Kidney (tissue), 14 donors: ENCODE results near the gene MYCBP2. TPM values are rescaled to one million over a fixed set of nuclear protein-coding genes. Genes with fewer than 3 reads are reported as not detected.

Experiments used
- DNase-seq, 5 donors: peaks; one replicate each; pipeline ENCODE4 v3.0.0-alpha.2; 2013 to 2020
- FAIRE-seq: peaks from 2 replicates; lab custom pipeline; 2012; peaks lifted over from hg19 to GRCh38; lab: Jason Lieb, UNC
- H3K27ac ChIP-seq, 2 donors: one replicate each; pipeline ENCODE4 v1.7.0; 2013; ENCODE audit warnings: low read depth in 2 of 2, low read length in 2 of 2, inconsistent platforms in 1 of 2
- H3K27me3 ChIP-seq: one replicate; pipeline ENCODE4 v1.7.1; 2013; ENCODE audit warnings: low read length, inconsistent platforms; ENCODE audit not compliant: control insufficient read depth, insufficient read depth
- H3K36me3 ChIP-seq, 3 donors: one replicate each; pipeline versions ENCODE4 v1.7.0 to v1.7.1; 2013; ENCODE audit warnings: low read length in 3 of 3, control low read depth in 1 of 3, inconsistent platforms in 1 of 3; ENCODE audit not compliant: insufficient read depth in 3 of 3, control insufficient read depth in 2 of 3
- H3K4me1 ChIP-seq, 3 donors: one replicate each; pipeline versions ENCODE4 v1.7.0 to v1.7.1; 2013; ENCODE audit warnings: low read length in 3 of 3, inconsistent platforms in 1 of 3, low read depth in 1 of 3; ENCODE audit not compliant: control insufficient read depth in 2 of 3, insufficient read depth in 2 of 3
- H3K4me3 ChIP-seq, 3 donors: one replicate each; pipeline versions ENCODE4 v1.7.0 to v1.8.1; 2013; ENCODE audit warnings: low read length in 3 of 3, control low read depth in 1 of 3, inconsistent platforms in 1 of 3
- H3K9ac ChIP-seq, 3 donors: one replicate each; pipeline versions ENCODE4 v1.7.0 to v1.7.1; 2013; ENCODE audit warnings: low read length in 3 of 3, control low read depth in 1 of 3, inconsistent platforms in 1 of 3
- H3K9me3 ChIP-seq, 3 donors: one replicate each; pipeline versions ENCODE4 v1.7.0 to v1.7.1; 2013; ENCODE audit warnings: low read length in 3 of 3, control low read depth in 1 of 3, inconsistent platforms in 1 of 3; ENCODE audit not compliant: control insufficient read depth in 2 of 3, insufficient read depth in 1 of 3
- intact Hi-C: fragments of 100-400 bp; cut with DNase I; formaldehyde crosslinking; loops from one replicate; pipeline ENCODE4 v1.11.1; 2022
- polyA plus RNA-seq: library from polyadenylated mRNA; stranded (reverse); fragments of 350-450 nt; fragmentation: Illumina TruSeq; extraction: RNeasy Lipid Tissue Mini Kit (QIAGEN cat#74804); gene quantifications from one replicate; pipeline ENCODE4 v1.2.3, GENCODE V29; 2014; ENCODE audit warnings: low read depth, low replicate concordance; ENCODE audit not compliant: insufficient read depth
- total RNA-seq: library from RNA; stranded (reverse); fragmentation: NEBNext Ultra II Directional; extraction: Animal tissue kit (Norgen Biotek cat#: 25700); gene quantifications from one replicate; pipeline ENCODE4 v1.2.1, GENCODE V29; 2021
- TF ChIP-seq, protein P1 (sequence below): IDR thresholded peaks from 3 replicates; pipeline ENCODE4 v1.5.1; 2012; ENCODE audit warnings: mild to moderate bottlenecking, moderate library complexity, borderline replicate concordance; ENCODE audit not compliant: insufficient read depth; ENCODE audit errors: extremely low read depth
- donor health status: control.
- donor health status: control.
- donor health status: control.
- donor health status: control.
- donor health status: control.
- donor health status: DM: yes; HTN: yes; CAD: no.
- donor health status: Normal renal cell carcinoma (clear cell type).

Gene MYCBP2
- total and polyA plus RNA-seq, 2 donors from 2014 or later, result 14.5 to 96.4 TPM

DNA sequence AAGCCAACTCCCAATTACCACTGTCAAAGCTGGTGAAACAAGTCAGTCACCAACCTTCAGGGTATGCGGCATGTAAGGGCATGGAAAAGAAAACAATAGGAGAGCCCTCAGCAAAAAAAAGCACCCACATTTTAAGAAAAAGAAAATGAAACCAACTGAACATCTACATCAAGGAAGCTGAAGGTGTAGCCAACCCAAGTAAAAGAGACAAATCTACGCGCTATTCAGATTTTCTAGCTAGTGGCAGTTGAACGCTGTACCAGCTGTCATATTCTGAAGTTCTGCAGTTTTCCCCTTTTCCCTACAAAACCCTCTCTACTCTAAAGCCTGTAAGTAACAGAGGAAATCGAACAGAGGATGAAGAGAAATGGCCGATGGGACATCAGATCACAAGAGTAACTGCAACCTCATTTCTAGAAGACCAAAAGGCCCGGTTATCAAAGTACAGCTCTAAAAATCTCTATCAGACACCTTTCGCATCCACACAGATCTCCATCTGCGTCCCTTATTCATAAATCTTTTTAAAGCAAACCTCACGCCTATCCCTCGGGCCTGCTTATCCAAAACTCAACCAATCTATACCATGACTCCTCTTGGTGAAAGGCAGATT, 1.4 kb downstream of the MYCBP2 start:
- Histone ChIP-seq H3K27me3 (no peaks in the 10 kb centered on the region), H3K9me3 (no peaks in the 10 kb centered on the region), H3K9ac (peak overlapping the region; percentile 61 to 83 (median 78)), H3K36me3 (no peaks in the 10 kb centered on the region), H3K4me3 (peak overlapping the region; percentile 76 to 92 (median 88)), H3K27ac (peak overlapping the region; percentile 68 to 84), H3K4me1 (peaks cover 0 to 21% (median 12%) of the 10 kb centered on the region in 3 donors)
- intact Hi-C loops, result no loop called here
- FAIRE-seq (no peak), DNase-seq (peak in 1 of 5 donors; percentile 40)
- TF ChIP-seq, protein P1, sequence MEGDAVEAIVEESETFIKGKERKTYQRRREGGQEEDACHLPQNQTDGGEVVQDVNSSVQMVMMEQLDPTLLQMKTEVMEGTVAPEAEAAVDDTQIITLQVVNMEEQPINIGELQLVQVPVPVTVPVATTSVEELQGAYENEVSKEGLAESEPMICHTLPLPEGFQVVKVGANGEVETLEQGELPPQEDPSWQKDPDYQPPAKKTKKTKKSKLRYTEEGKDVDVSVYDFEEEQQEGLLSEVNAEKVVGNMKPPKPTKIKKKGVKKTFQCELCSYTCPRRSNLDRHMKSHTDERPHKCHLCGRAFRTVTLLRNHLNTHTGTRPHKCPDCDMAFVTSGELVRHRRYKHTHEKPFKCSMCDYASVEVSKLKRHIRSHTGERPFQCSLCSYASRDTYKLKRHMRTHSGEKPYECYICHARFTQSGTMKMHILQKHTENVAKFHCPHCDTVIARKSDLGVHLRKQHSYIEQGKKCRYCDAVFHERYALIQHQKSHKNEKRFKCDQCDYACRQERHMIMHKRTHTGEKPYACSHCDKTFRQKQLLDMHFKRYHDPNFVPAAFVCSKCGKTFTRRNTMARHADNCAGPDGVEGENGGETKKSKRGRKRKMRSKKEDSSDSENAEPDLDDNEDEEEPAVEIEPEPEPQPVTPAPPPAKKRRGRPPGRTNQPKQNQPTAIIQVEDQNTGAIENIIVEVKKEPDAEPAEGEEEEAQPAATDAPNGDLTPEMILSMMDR, result no peak

DNA sequence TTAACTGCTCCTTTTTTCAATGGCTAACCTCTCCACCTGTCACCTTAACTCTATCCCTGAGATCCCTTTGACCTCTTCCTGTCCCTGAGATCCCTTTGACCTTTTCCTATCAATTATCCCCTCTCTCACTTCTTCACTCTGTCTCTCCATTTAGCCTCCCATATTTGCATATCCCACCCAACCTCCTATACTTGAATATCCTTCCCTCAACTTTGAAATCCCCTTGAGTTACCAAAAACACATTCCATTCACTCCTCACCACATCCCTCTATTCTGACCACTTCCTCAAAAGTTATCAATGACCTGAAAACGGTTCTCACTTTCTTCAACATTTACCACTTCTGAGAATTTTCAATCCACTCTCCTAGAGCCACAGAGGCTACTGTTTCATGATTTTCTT, 3.0 kb downstream of the MYCBP2 start:
- no peak for DNase-seq
- H3K4me1 ChIP-seq, result peaks cover 0 to 21% (median 13%) of the 10 kb centered on the region in 3 donors
- no peak overlapping the region for H3K9ac ChIP-seq
- no peaks in the 10 kb centered on the region for H3K9me3 ChIP-seq
- intact Hi-C loops, result no loop called here
- no peak overlapping the region for H3K27ac ChIP-seq
- no peaks in the 10 kb centered on the region for H3K27me3 ChIP-seq
- H3K36me3 ChIP-seq, result no peaks in the 10 kb centered on the region
- FAIRE-seq, result no peak
- TF ChIP-seq, protein P1, result no peak
- no peak overlapping the region for H3K4me3 ChIP-seq

DNA sequence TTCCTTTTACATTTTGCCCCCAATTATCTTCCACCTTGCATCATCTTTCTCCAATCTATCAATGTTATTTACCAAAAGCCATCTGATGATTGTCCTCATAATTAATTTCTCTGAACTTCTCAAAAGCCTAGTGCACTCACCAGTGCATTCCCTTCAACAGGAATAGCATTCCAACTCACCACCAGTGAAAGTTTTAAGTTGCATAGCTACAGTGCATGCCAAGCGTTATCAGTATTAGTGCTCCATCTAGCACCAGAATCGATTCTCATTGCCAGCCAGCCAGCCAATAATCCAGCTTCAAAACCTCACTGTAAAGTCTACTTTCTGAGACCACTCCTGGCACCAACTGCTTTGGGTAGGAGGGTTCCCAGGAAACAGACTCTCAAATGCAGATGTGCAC, 7.4 kb downstream of the MYCBP2 start:
- no peak overlapping the region for H3K9ac ChIP-seq
- H3K27me3 ChIP-seq, result no peaks in the 10 kb centered on the region
- no peak for FAIRE-seq
- TF ChIP-seq, protein P1, result no peak
- no peaks in the 10 kb centered on the region for H3K9me3 ChIP-seq
- intact Hi-C loops, result no loop called here
- no peak overlapping the region for H3K4me3 ChIP-seq
- peaks cover 0 to 7% (median 5%) of the 10 kb centered on the region in 3 donors for H3K4me1 ChIP-seq
- H3K36me3 ChIP-seq, result no peaks in the 10 kb centered on the region
- DNase-seq, result no peak
- H3K27ac ChIP-seq, result no peak overlapping the region
